Measurements from ENCODE around the gene CHCHD3. TPM values are rescaled to one million over a fixed set of nuclear protein-coding genes. Genes with fewer than 3 reads are reported as not detected.

CHCHD3 gene
- total and polyA plus RNA-seq, 4 donors: 20.1 to 78.0 (median 46.9) TPM

- no peak for ATAC-seq (ENCODE audit: insufficient read depth, low FRiP score)
- no peak overlapping the region for H3K27ac ChIP-seq (ENCODE audit: low read depth in 1 of 2, low read length in 1 of 2)
- peaks cover 0 to 7% (median 3%) of the 10 kb centered on the region in 4 donors for H3K9me3 ChIP-seq (ENCODE audit: control insufficient read depth in 4 of 4, insufficient read depth in 3 of 4, low read length in 3 of 4)
- no peak overlapping the region for H3K4me3 ChIP-seq
- H3K9ac ChIP-seq (ENCODE audit: insufficient read depth in 1 of 2, low read length in 2 of 2): no peak overlapping the region
- no peak for TF ChIP-seq CTCF (IDR thresholded peaks at IDR 0.05; ENCODE audit: control extremely low read depth, extremely low read depth)
- H3K27me3 ChIP-seq (ENCODE audit: control insufficient read depth in 3 of 3, insufficient read depth in 3 of 3, low read length in 2 of 3): no peaks in the 10 kb centered on the region
- no peak for DNase-seq
- H3K36me3 ChIP-seq (ENCODE audit: control insufficient read depth in 4 of 4, insufficient read depth in 4 of 4, low read length in 4 of 4): no peaks in the 10 kb centered on the region
- H3K4me1 ChIP-seq (ENCODE audit: control insufficient read depth in 5 of 5, insufficient read depth in 5 of 5, low read length in 5 of 5): peaks cover 0 to 14% (median 0%) of the 10 kb centered on the region in 5 donors
Measured at GRCh38 chr7:133022661-133023060, 59.2 kb downstream of the CHCHD3 start.

GRCh38 chr7:133021196-133021595 lies 60.7 kb downstream of the CHCHD3 start:
- no peak overlapping the region for H3K4me3 ChIP-seq
- DNase-seq: no peak
- ATAC-seq (ENCODE audit: insufficient read depth, low FRiP score): no peak
- no peaks in the 10 kb centered on the region for H3K27me3 ChIP-seq (ENCODE audit: control insufficient read depth in 3 of 3, insufficient read depth in 3 of 3, low read length in 2 of 3)
- H3K9ac ChIP-seq (ENCODE audit: insufficient read depth in 1 of 2, low read length in 2 of 2): no peak overlapping the region
- peaks cover 0 to 2% (median under 1%) of the 10 kb centered on the region in 4 donors for H3K9me3 ChIP-seq (ENCODE audit: control insufficient read depth in 4 of 4, insufficient read depth in 3 of 4, low read length in 3 of 4)
- H3K27ac ChIP-seq (ENCODE audit: low read depth in 1 of 2, low read length in 1 of 2): no peak overlapping the region
- H3K36me3 ChIP-seq (ENCODE audit: control insufficient read depth in 4 of 4, insufficient read depth in 4 of 4, low read length in 4 of 4): no peaks in the 10 kb centered on the region
- peaks cover 0 to 14% (median 0%) of the 10 kb centered on the region in 5 donors for H3K4me1 ChIP-seq (ENCODE audit: control insufficient read depth in 5 of 5, insufficient read depth in 5 of 5, low read length in 5 of 5)
- TF ChIP-seq CTCF (IDR thresholded peaks at IDR 0.05; ENCODE audit: control extremely low read depth, extremely low read depth): no peak
- 67 to 68% methylated on average over 3 of the region's 3 CpGs for WGBS, 2 donors

- H3K4me3 ChIP-seq: no peak overlapping the region
- H3K36me3 ChIP-seq (ENCODE audit: control insufficient read depth in 4 of 4, insufficient read depth in 4 of 4, low read length in 4 of 4): no peaks in the 10 kb centered on the region
- H3K4me1 ChIP-seq (ENCODE audit: control insufficient read depth in 5 of 5, insufficient read depth in 5 of 5, low read length in 5 of 5): peaks cover 0 to 14% (median 0%) of the 10 kb centered on the region in 5 donors
- H3K9ac ChIP-seq (ENCODE audit: insufficient read depth in 1 of 2, low read length in 2 of 2): no peak overlapping the region
- no peak overlapping the region for H3K27ac ChIP-seq (ENCODE audit: low read depth in 1 of 2, low read length in 1 of 2)
- H3K9me3 ChIP-seq (ENCODE audit: control insufficient read depth in 4 of 4, insufficient read depth in 3 of 4, low read length in 3 of 4): no peaks in the 10 kb centered on the region
- H3K27me3 ChIP-seq (ENCODE audit: control insufficient read depth in 3 of 3, insufficient read depth in 3 of 3, low read length in 2 of 3): no peaks in the 10 kb centered on the region
- TF ChIP-seq CTCF (IDR thresholded peaks at IDR 0.05; ENCODE audit: control extremely low read depth, extremely low read depth): no peak
- ATAC-seq (ENCODE audit: insufficient read depth, low FRiP score) (no peak), DNase-seq (no peak)
- 89 to 95% methylated on average over 6 of the region's 6 CpGs for WGBS, 2 donors
Measured at GRCh38 chr7:133020496-133020895, 61.4 kb downstream of the CHCHD3 start.

GRCh38 chr7:133019590-133019989 lies 62.3 kb downstream of the CHCHD3 start:
- no peaks in the 10 kb centered on the region for H3K27me3 ChIP-seq (ENCODE audit: control insufficient read depth in 3 of 3, insufficient read depth in 3 of 3, low read length in 2 of 3)
- no peaks in the 10 kb centered on the region for H3K9me3 ChIP-seq (ENCODE audit: control insufficient read depth in 4 of 4, insufficient read depth in 3 of 4, low read length in 3 of 4)
- H3K36me3 ChIP-seq (ENCODE audit: control insufficient read depth in 4 of 4, insufficient read depth in 4 of 4, low read length in 4 of 4): no peaks in the 10 kb centered on the region
- 99% methylated on average over 2 of the region's 2 CpGs for WGBS, 2 donors
- H3K4me1 ChIP-seq (ENCODE audit: control insufficient read depth in 5 of 5, insufficient read depth in 5 of 5, low read length in 5 of 5): peaks cover 0 to 12% (median 0%) of the 10 kb centered on the region in 5 donors
- ATAC-seq (ENCODE audit: insufficient read depth, low FRiP score) (no peak), DNase-seq (no peak)
- no peak overlapping the region for H3K27ac ChIP-seq (ENCODE audit: low read depth in 1 of 2, low read length in 1 of 2)
- H3K4me3 ChIP-seq: no peak overlapping the region
- H3K9ac ChIP-seq (ENCODE audit: insufficient read depth in 1 of 2, low read length in 2 of 2): no peak overlapping the region
- TF ChIP-seq CTCF (IDR thresholded peaks at IDR 0.05; ENCODE audit: control extremely low read depth, extremely low read depth): no peak

Data from lung (tissue), 12 donors.